PFSK-1 (cell line): Measurements from ENCODE around the gene C1orf226.

Experiments used
- FOXP2 ChIP-seq: optimal IDR thresholded peaks from 2 replicates; pipeline ENCODE3; 2011; ENCODE audit warnings: borderline replicate concordance, control low read depth, inconsistent platforms; ENCODE audit not compliant: insufficient read depth; ENCODE audit errors: extremely low read length, extremely low read depth
- POLR2AphosphoS5 ChIP-seq: IDR thresholded peaks from 2 replicates; pipeline ENCODE4 v1.6.1; 2012; ENCODE audit warnings: low read depth, mild to moderate bottlenecking, control low read depth, low read length, moderate library complexity
- REST ChIP-seq, 2 experiments: IDR thresholded peaks; 2 replicates each; pipeline versions ENCODE4 v1.6.1 to v1.8.0; 2011 to 2012; ENCODE audit warnings: low read depth in 2 of 2, low read length in 2 of 2, control low read depth in 1 of 2, inconsistent platforms in 1 of 2, mild to moderate bottlenecking in 1 of 2, moderate library complexity in 1 of 2; ENCODE audit not compliant: insufficient read depth in 1 of 2
- SIN3A ChIP-seq: IDR thresholded peaks from 2 replicates; pipeline ENCODE4 v1.6.1; 2012; ENCODE audit warnings: mild to moderate bottlenecking, low read length, moderate library complexity, borderline replicate concordance; ENCODE audit not compliant: insufficient read depth
- TAF1 ChIP-seq: IDR thresholded peaks from 2 replicates; pipeline ENCODE4 v1.6.1; 2012; ENCODE audit warnings: low read length, control low read depth, borderline replicate concordance; ENCODE audit not compliant: insufficient read depth

The C1orf226 gene

GRCh38 chr1:162374406-162374805 is 7.1 kb upstream of the C1orf226 start:
- TF ChIP-seq REST (IDR thresholded peaks at IDR 0.05; ENCODE audit: insufficient read depth in 1 of 2, low read depth in 2 of 2, low read length in 2 of 2), result no peak
- TF ChIP-seq POLR2AphosphoS5, result no peak
- TF ChIP-seq TAF1, result no peak
- no peak for TF ChIP-seq FOXP2
- no peak for TF ChIP-seq SIN3A

GRCh38 chr1:162375463-162375862 is 6.1 kb upstream of the C1orf226 start:
- TF ChIP-seq FOXP2 (no peak), SIN3A (no peak), REST (IDR thresholded peaks at IDR 0.05; ENCODE audit: insufficient read depth in 1 of 2, low read depth in 2 of 2, low read length in 2 of 2) (no peak), TAF1 (no peak), POLR2AphosphoS5 (no peak)

- TF ChIP-seq TAF1, result no peak
- TF ChIP-seq POLR2AphosphoS5, result no peak
- TF ChIP-seq FOXP2, result no peak
- no peak for TF ChIP-seq SIN3A
- TF ChIP-seq REST (IDR thresholded peaks at IDR 0.05; ENCODE audit: insufficient read depth in 1 of 2, low read depth in 2 of 2, low read length in 2 of 2), result no peak
Measured at GRCh38 chr1:162376691-162377090, 4.8 kb upstream of the C1orf226 start, which contains the start of gene SPATA46. Gene SPATA46 (minus strand): TSS chr1:162376854. CDS start chr1:162376790, 64 bp downstream.

GRCh38 chr1:162380061-162380846 is 1.3 kb upstream of the C1orf226 start:
- TF ChIP-seq TAF1, result no peak
- TF ChIP-seq POLR2AphosphoS5, result no peak
- no peak for TF ChIP-seq REST (IDR thresholded peaks at IDR 0.05; ENCODE audit: insufficient read depth in 1 of 2, low read depth in 2 of 2, low read length in 2 of 2)
